DND-41 (cell line): ENCODE data around the gene SLCO1B1.

ENCODE experiments used
- ATAC-seq: fragments of 200-7000 bp; cut with Tn5 transposase; 3 replicates; pipeline ENCODE4 v1.9.1; 2021; ENCODE audit warnings: low read depth; ENCODE audit not compliant: insufficient read depth
- DNase-seq: peaks from one replicate; pipeline ENCODE4 v3.0.0-alpha.2; 2020
- H2AFZ ChIP-seq: 2 replicates; pipeline ENCODE4 v1.6.0; 2012; ENCODE audit warnings: low read depth, low read length
- H3K27ac ChIP-seq: 2 replicates; pipeline ENCODE4 v1.5.1; 2012; ENCODE audit warnings: low read length, inconsistent platforms
- H3K27me3 ChIP-seq: fragments of 200-600 bp; sonication (generic); 2 replicates; pipeline ENCODE4 v1.6.0; 2012; ENCODE audit warnings: low read length, mild to moderate bottlenecking, inconsistent platforms; ENCODE audit not compliant: insufficient read depth, poor library complexity
- H3K36me3 ChIP-seq: 2 replicates; pipeline ENCODE4 v1.5.1; 2012; ENCODE audit warnings: low read length, inconsistent platforms; ENCODE audit not compliant: insufficient read depth
- H3K4me1 ChIP-seq: 2 replicates; pipeline ENCODE4 v1.5.1; 2012; ENCODE audit warnings: mild to moderate bottlenecking, low read length; ENCODE audit not compliant: insufficient read depth
- H3K4me2 ChIP-seq: 2 replicates; pipeline ENCODE4 v1.6.0; 2012; ENCODE audit warnings: mild to moderate bottlenecking, moderate library complexity, low read length, inconsistent platforms; ENCODE audit not compliant: insufficient read depth
- H3K4me3 ChIP-seq, 2 experiments: fragments of 200-600 bp in 1 of 2; shearing (Covaris generic) in 1 of 2; 2 replicates each; pipeline ENCODE4 v1.5.1; 2012 to 2016; ENCODE audit warnings: inconsistent platforms in 2 of 2, low read length in 2 of 2, mild to moderate bottlenecking in 2 of 2, low read depth in 1 of 2, moderate library complexity in 1 of 2
- H3K79me2 ChIP-seq: 2 replicates; pipeline ENCODE4 v1.6.0; 2012; ENCODE audit warnings: low read length, inconsistent platforms; ENCODE audit not compliant: insufficient read depth
- H3K9ac ChIP-seq: 2 replicates; pipeline ENCODE4 v1.6.0; 2012; ENCODE audit warnings: low read depth, mild to moderate bottlenecking, inconsistent platforms, low read length, moderate library complexity
- H3K9me3 ChIP-seq: 2 replicates; pipeline ENCODE4 v1.5.1; 2012; ENCODE audit warnings: low read length, moderate library complexity, mild to moderate bottlenecking, inconsistent platforms; ENCODE audit not compliant: insufficient read depth, severe bottlenecking
- H4K20me1 ChIP-seq: 2 replicates; pipeline ENCODE4 v1.6.0; 2012; ENCODE audit warnings: low read length; ENCODE audit not compliant: insufficient read depth
- CTCF ChIP-seq: IDR thresholded peaks from 2 replicates; pipeline ENCODE4 v1.5.1; 2012; ENCODE audit warnings: borderline replicate concordance, low read length, moderate library complexity, mild to moderate bottlenecking; ENCODE audit not compliant: poor library complexity, severe bottlenecking; ENCODE audit errors: extremely low read depth
- EZH2 ChIP-seq: IDR thresholded peaks from 3 replicates; pipeline ENCODE4 v1.6.1; 2012; ENCODE audit warnings: borderline replicate concordance, low read depth, mild to moderate bottlenecking, moderate library complexity, low read length, inconsistent platforms; ENCODE audit not compliant: severe bottlenecking

The SLCO1B1 gene

GRCh38 chr12:21252070-21252469, 121.1 kb downstream of the SLCO1B1 start:
- TF ChIP-seq CTCF (no peak), EZH2 (no peak)
- Histone ChIP-seq H3K36me3 (no peaks in the 10 kb centered on the region), H3K27me3 (peaks cover 4% of the 10 kb centered on the region), H3K4me3 (no peak overlapping the region), H3K9ac (no peak overlapping the region), H3K79me2 (no peaks in the 10 kb centered on the region), H4K20me1 (no peaks in the 10 kb centered on the region), H3K9me3 (no peaks in the 10 kb centered on the region), H3K4me1 (no peaks in the 10 kb centered on the region), H3K27ac (no peak overlapping the region), H3K4me2 (no peak overlapping the region), H2AFZ (no peak overlapping the region)
- no peak for DNase-seq
- no peak for ATAC-seq

GRCh38 chr12:21257172-21257571, 126.2 kb downstream of the SLCO1B1 start:
- Histone ChIP-seq H3K4me2 (no peak overlapping the region), H2AFZ (no peak overlapping the region), H3K9ac (no peak overlapping the region), H3K27me3 (peaks cover 4% of the 10 kb centered on the region), H4K20me1 (no peaks in the 10 kb centered on the region), H3K4me1 (no peaks in the 10 kb centered on the region), H3K27ac (no peak overlapping the region), H3K36me3 (no peaks in the 10 kb centered on the region), H3K9me3 (no peaks in the 10 kb centered on the region), H3K4me3 (no peak overlapping the region), H3K79me2 (no peaks in the 10 kb centered on the region)
- TF ChIP-seq CTCF (no peak), EZH2 (no peak)
- no peak for DNase-seq
- ATAC-seq: no peak

- TF ChIP-seq CTCF (no peak), EZH2 (no peak)
- Histone ChIP-seq H2AFZ (no peak overlapping the region), H3K4me1 (no peaks in the 10 kb centered on the region), H3K27ac (no peak overlapping the region), H3K4me3 (no peak overlapping the region), H3K79me2 (no peaks in the 10 kb centered on the region), H3K4me2 (no peak overlapping the region), H3K9me3 (no peaks in the 10 kb centered on the region), H3K36me3 (no peaks in the 10 kb centered on the region), H3K9ac (no peak overlapping the region), H4K20me1 (no peaks in the 10 kb centered on the region), H3K27me3 (no peaks in the 10 kb centered on the region)
- ATAC-seq (no peak), DNase-seq (no peak)
Observed at GRCh38 chr12:21264232-21264631, 133.2 kb downstream of the SLCO1B1 start.

- Histone ChIP-seq H3K79me2 (no peaks in the 10 kb centered on the region), H3K4me2 (no peak overlapping the region), H3K9me3 (no peaks in the 10 kb centered on the region), H3K27ac (no peak overlapping the region), H3K36me3 (no peaks in the 10 kb centered on the region), H3K27me3 (no peaks in the 10 kb centered on the region), H2AFZ (no peak overlapping the region), H3K9ac (no peak overlapping the region), H3K4me1 (no peaks in the 10 kb centered on the region), H3K4me3 (no peak overlapping the region), H4K20me1 (no peaks in the 10 kb centered on the region)
- no peak for TF ChIP-seq CTCF
- no peak for TF ChIP-seq EZH2
- ATAC-seq: no peak
- no peak for DNase-seq
Observed at GRCh38 chr12:21265932-21266331, 134.9 kb downstream of the SLCO1B1 start.
